ENCODE results near the gene SRF. TPM values are rescaled to one million over a fixed set of nuclear protein-coding genes. Genes with fewer than 3 reads are reported as not detected.
A peak's percentile ranks its signal among the peaks of the same experiment; 100 is the strongest.

The SRF gene
- total RNA-seq, 1 donor from 2014 or later, result 33.6 TPM

GRCh38 chr6:43213431-43213830 is 42.4 kb downstream of the SRF start:
- no peaks in the 10 kb centered on the region for H3K4me1 ChIP-seq
- H3K36me3 ChIP-seq, result peaks cover 42% of the 10 kb centered on the region
- H3K4me3 ChIP-seq, result no peak overlapping the region
- DNase-seq (peak; percentile 40), ATAC-seq (no peak)
- no peak for TF ChIP-seq CTCF (IDR thresholded peaks at IDR 0.05)
- no peaks in the 10 kb centered on the region for H3K9me3 ChIP-seq
- intact Hi-C loops (cut with DNase I), result no loop called here
- H3K27me3 ChIP-seq, result no peaks in the 10 kb centered on the region
- H3K27ac ChIP-seq, result no peak overlapping the region

- no peak for ATAC-seq
- Histone ChIP-seq H3K36me3 (peaks cover 35% of the 10 kb centered on the region), H3K27ac (no peak overlapping the region), H3K4me3 (no peak overlapping the region), H3K4me1 (no peaks in the 10 kb centered on the region), H3K27me3 (no peaks in the 10 kb centered on the region), H3K9me3 (no peaks in the 10 kb centered on the region)
- intact Hi-C loops (cut with DNase I), result no loop called here
- TF ChIP-seq CTCF (IDR thresholded peaks at IDR 0.05), result no peak
- no peak for DNase-seq
Observed at GRCh38 chr6:43215066-43215465, 44.0 kb downstream of the SRF start.

- Histone ChIP-seq H3K4me1 (no peaks in the 10 kb centered on the region), H3K27me3 (no peaks in the 10 kb centered on the region), H3K4me3 (no peak overlapping the region), H3K36me3 (peaks cover 45% of the 10 kb centered on the region), H3K27ac (no peak overlapping the region), H3K9me3 (no peaks in the 10 kb centered on the region)
- TF ChIP-seq CTCF (IDR thresholded peaks at IDR 0.05), result no peak
- ATAC-seq (peak; percentile 18), DNase-seq (peak; percentile 40)
- intact Hi-C loops (cut with DNase I), result no loop called here
Observed at GRCh38 chr6:43216200-43216599, 45.1 kb downstream of the SRF start.

- TF ChIP-seq CTCF (IDR thresholded peaks at IDR 0.05), result no peak
Observed at GRCh38 chr6:43217351-43217750, 46.3 kb downstream of the SRF start.

GRCh38 chr6:43219119-43219518 is 48.0 kb downstream of the SRF start:
- TF ChIP-seq CTCF (IDR thresholded peaks at IDR 0.05), result no peak
- intact Hi-C loops (cut with DNase I), result no loop called here
- Histone ChIP-seq H3K4me3 (no peak overlapping the region), H3K36me3 (peaks cover 61% of the 10 kb centered on the region), H3K4me1 (no peaks in the 10 kb centered on the region), H3K9me3 (no peaks in the 10 kb centered on the region), H3K27ac (no peak overlapping the region), H3K27me3 (no peaks in the 10 kb centered on the region)
- DNase-seq, result no peak
- ATAC-seq, result no peak

More at GRCh38 chr6:43217351-43217750, 46.3 kb downstream of the SRF start:
- H3K27me3 ChIP-seq, result no peaks in the 10 kb centered on the region
- intact Hi-C loops (cut with DNase I), result no loop called here
- H3K4me1 ChIP-seq, result no peaks in the 10 kb centered on the region
- no peak overlapping the region for H3K27ac ChIP-seq
- no peak overlapping the region for H3K4me3 ChIP-seq
- DNase-seq, result no peak
- peaks cover 51% of the 10 kb centered on the region for H3K36me3 ChIP-seq
- peak; percentile 51 for ATAC-seq
- no peaks in the 10 kb centered on the region for H3K9me3 ChIP-seq

GRCh38 chr6:43219814-43220213 is 48.7 kb downstream of the SRF start:
- intact Hi-C loops (cut with DNase I), result no loop called here
- Histone ChIP-seq H3K36me3 (peaks cover 61% of the 10 kb centered on the region), H3K4me3 (no peak overlapping the region), H3K9me3 (no peaks in the 10 kb centered on the region), H3K27me3 (no peaks in the 10 kb centered on the region), H3K4me1 (peaks cover 5% of the 10 kb centered on the region), H3K27ac (no peak overlapping the region)
- no peak for ATAC-seq
- no peak for TF ChIP-seq CTCF (IDR thresholded peaks at IDR 0.05)
- DNase-seq, result no peak

Data from upper lobe of right lung (tissue), 1 donor.